NCI-H1105 (cell line): ENCODE measurements around the gene TMEM174.
"Not testable (repeated sequence)": the region's sequence is repeated elsewhere in the genome, so short reads cannot be mapped to it uniquely, and the experiment has no call there.

Source experiments
- DNase-seq: peaks from one replicate; lab custom pipeline; 2025; lab: John Stamatoyannopoulos, UW

TMEM174 gene

GRCh38 chr5:73196201-73196600, 23.2 kb downstream of the TMEM174 start:
- no peak for DNase-seq

GRCh38 chr5:73197637-73198257, 24.8 kb downstream of the TMEM174 start:
- DNase-seq, result no peak

GRCh38 chr5:73198833-73199592, 26.0 kb downstream of the TMEM174 start:
- no peak for DNase-seq

- DNase-seq, result no peak
Observed at GRCh38 chr5:73199671-73200070, 26.7 kb downstream of the TMEM174 start.

- DNase-seq, result no peak
Observed at GRCh38 chr5:73201547-73202513, 28.8 kb downstream of the TMEM174 start.

- peak; percentile 87 for DNase-seq
Observed at GRCh38 chr5:73204332-73204731, 31.3 kb downstream of the TMEM174 start.

- DNase-seq, result no peak
Observed at GRCh38 chr5:73204733-73205132, 31.7 kb downstream of the TMEM174 start.

GRCh38 chr5:73205305-73205704, 32.3 kb downstream of the TMEM174 start:
- peak; percentile 74 for DNase-seq

- not testable (repeated sequence) for DNase-seq
Observed at GRCh38 chr5:73207239-73207638, 34.2 kb downstream of the TMEM174 start.

GRCh38 chr5:73209075-73209474, 36.1 kb downstream of the TMEM174 start:
- DNase-seq, result not testable (repeated sequence)

GRCh38 chr5:73212693-73213092, 39.7 kb downstream of the TMEM174 start:
- not testable (repeated sequence) for DNase-seq

GRCh38 chr5:73213566-73213998, 40.6 kb downstream of the TMEM174 start:
- no peak for DNase-seq

GRCh38 chr5:73214306-73214705, 41.3 kb downstream of the TMEM174 start:
- DNase-seq, result no peak

GRCh38 chr5:73214996-73215395, 42.0 kb downstream of the TMEM174 start:
- no peak for DNase-seq

GRCh38 chr5:73215531-73215890, 42.5 kb downstream of the TMEM174 start:
- no peak for DNase-seq

GRCh38 chr5:73215891-73216610, 43.1 kb downstream of the TMEM174 start:
- peak; percentile 55 for DNase-seq

- no peak for DNase-seq
Observed at GRCh38 chr5:73218552-73219171, 45.7 kb downstream of the TMEM174 start.

GRCh38 chr5:73219336-73219735, 46.3 kb downstream of the TMEM174 start:
- not testable (repeated sequence) for DNase-seq

- no peak for DNase-seq
Observed at GRCh38 chr5:73221161-73221560, 48.2 kb downstream of the TMEM174 start.

- DNase-seq, result no peak
Observed at GRCh38 chr5:73221726-73222125, 48.7 kb downstream of the TMEM174 start.

GRCh38 chr5:73222173-73222572, 49.2 kb downstream of the TMEM174 start:
- DNase-seq, result no peak
